ENCODE data around the gene GUCY2D.

GUCY2D gene

DNA sequence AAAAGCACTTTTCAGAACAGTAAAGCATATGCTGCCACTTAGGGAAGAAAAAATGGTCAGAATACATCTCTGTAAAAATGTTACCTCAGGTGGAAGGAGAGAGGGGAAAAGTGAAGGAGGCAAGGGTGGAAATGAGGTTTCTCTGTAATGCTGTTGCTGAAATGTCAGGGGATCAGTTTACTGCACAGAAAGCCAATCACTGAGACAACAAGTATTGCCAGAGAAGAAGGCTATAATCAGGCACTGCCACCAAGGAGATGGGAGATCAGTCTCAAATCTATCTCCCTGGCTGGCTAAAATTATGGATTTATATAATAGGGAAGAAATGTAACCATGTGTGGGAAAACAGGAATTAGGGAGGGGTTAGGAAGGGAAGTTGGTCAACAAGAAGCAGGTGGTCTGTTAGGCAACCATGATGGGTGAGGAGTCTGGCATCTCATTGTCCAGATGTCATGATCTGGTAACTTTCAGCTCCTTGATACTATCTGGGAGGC lies 27.7 kb upstream of the GUCY2D start:
- Histone ChIP-seq H3K27me3 (replicated peaks; ENCODE audit: control insufficient read depth, insufficient read depth, low read length) (no peaks in the 10 kb centered on the region), H3K36me3 (ENCODE audit: control insufficient read depth, insufficient read depth, low read length) (no peaks in the 10 kb centered on the region), H3K4me3 (replicated peaks; ENCODE audit: low read depth, low read length) (no peak overlapping the region)
- no peak for DNase-seq (ENCODE audit: extremely low read depth, insufficient read length)
- TF ChIP-seq, protein P1, sequence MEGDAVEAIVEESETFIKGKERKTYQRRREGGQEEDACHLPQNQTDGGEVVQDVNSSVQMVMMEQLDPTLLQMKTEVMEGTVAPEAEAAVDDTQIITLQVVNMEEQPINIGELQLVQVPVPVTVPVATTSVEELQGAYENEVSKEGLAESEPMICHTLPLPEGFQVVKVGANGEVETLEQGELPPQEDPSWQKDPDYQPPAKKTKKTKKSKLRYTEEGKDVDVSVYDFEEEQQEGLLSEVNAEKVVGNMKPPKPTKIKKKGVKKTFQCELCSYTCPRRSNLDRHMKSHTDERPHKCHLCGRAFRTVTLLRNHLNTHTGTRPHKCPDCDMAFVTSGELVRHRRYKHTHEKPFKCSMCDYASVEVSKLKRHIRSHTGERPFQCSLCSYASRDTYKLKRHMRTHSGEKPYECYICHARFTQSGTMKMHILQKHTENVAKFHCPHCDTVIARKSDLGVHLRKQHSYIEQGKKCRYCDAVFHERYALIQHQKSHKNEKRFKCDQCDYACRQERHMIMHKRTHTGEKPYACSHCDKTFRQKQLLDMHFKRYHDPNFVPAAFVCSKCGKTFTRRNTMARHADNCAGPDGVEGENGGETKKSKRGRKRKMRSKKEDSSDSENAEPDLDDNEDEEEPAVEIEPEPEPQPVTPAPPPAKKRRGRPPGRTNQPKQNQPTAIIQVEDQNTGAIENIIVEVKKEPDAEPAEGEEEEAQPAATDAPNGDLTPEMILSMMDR (IDR thresholded peaks at IDR 0.05; ENCODE audit: insufficient read depth, low read length, poor library complexity, severe bottlenecking): no peak

DNA sequence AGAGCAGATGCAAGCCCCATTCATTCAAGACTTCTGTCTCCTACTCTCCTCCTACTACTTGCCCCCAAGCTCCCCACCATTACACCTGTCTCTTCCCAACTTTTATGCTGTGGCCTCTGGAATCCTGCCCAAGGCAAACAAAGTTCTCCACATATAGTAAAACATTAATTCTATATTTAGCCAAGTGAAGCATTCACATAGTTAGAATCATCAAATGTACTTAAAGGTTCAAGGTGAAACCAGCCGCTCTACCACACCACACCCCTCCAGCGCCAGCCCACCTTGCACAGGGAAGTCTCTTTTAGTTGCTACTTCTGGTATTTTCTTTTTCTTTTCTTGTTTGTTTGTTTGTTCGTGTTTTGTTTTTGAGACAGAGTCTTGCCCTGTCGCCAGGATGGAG lies 25.4 kb upstream of the GUCY2D start:
- Histone ChIP-seq H3K36me3 (ENCODE audit: control insufficient read depth, insufficient read depth, low read length) (no peaks in the 10 kb centered on the region), H3K4me3 (replicated peaks; ENCODE audit: low read depth, low read length) (no peak overlapping the region), H3K27me3 (replicated peaks; ENCODE audit: control insufficient read depth, insufficient read depth, low read length) (no peaks in the 10 kb centered on the region)
- TF ChIP-seq, protein P1 (IDR thresholded peaks at IDR 0.05; ENCODE audit: insufficient read depth, low read length, poor library complexity, severe bottlenecking): no peak
- no peak for DNase-seq (ENCODE audit: extremely low read depth, insufficient read length)

DNA sequence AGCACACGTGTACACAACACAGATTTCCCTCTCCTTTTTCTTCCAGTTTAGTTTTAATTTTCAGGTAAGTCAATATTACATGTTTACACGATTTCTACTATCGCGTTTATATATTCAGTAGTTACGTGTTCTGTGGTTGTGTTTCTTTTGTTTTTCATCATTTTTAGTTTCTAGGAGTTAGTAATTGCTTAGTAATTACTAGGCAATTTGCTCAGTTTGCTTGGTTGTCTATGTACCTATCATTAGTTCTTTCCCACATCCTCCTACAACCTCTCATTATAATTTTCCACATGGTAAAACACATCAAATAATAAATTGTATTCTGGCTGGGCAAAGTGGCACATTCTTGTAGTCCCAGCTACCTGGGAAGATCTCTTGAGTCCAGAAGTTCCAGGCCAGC lies 24.6 kb upstream of the GUCY2D start:
- no peak for DNase-seq (ENCODE audit: extremely low read depth, insufficient read length)
- H3K36me3 ChIP-seq (ENCODE audit: control insufficient read depth, insufficient read depth, low read length): no peaks in the 10 kb centered on the region
- no peaks in the 10 kb centered on the region for H3K27me3 ChIP-seq (replicated peaks; ENCODE audit: control insufficient read depth, insufficient read depth, low read length)
- TF ChIP-seq, protein P1 (IDR thresholded peaks at IDR 0.05; ENCODE audit: insufficient read depth, low read length, poor library complexity, severe bottlenecking): no peak
- no peak overlapping the region for H3K4me3 ChIP-seq (replicated peaks; ENCODE audit: low read depth, low read length)

DNA sequence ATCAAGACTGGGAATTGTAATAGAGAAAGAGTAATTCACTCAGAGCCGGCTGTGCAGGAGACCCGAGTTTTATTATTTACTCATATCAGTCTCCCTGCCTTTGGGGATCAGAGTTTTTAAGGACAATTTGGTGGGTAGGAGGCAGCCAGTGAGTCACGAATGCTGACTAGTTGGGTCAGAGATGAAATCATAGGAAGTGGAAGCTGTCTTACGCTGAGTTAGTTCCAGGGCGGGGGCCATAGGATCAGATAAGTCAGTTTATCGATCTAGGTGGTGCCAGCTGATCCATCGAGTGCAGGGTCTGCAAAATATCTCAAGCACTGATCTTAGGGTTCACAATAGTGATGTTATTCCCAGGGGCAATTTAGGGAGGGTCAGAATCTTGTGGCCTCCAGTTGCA lies 20.2 kb upstream of the GUCY2D start:
- Histone ChIP-seq H3K4me3 (replicated peaks; ENCODE audit: low read depth, low read length) (no peak overlapping the region), H3K36me3 (ENCODE audit: control insufficient read depth, insufficient read depth, low read length) (no peaks in the 10 kb centered on the region), H3K27me3 (replicated peaks; ENCODE audit: control insufficient read depth, insufficient read depth, low read length) (no peaks in the 10 kb centered on the region)
- TF ChIP-seq, protein P1 (IDR thresholded peaks at IDR 0.05; ENCODE audit: insufficient read depth, low read length, poor library complexity, severe bottlenecking): no peak
- DNase-seq (ENCODE audit: extremely low read depth, insufficient read length): no peak

DNA sequence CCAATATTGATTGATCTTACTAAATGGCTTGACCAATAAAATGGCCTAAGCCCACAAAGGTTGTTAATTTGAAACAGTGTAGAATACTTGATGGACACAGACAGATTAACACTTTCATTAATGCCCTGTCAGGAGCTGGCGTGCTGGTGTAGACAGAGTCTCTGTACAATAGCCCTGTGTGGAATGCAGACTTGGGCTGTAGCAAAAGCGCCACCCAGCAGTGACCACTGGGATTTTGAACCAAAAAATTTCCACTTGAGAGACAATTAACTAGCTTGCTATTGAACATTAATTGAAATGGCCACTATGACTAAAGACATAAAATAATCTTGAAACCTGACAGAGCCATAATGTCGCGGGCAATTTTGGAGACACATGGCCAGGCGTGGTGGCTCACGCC lies 19.7 kb upstream of the GUCY2D start:
- TF ChIP-seq, protein P1 (IDR thresholded peaks at IDR 0.05; ENCODE audit: insufficient read depth, low read length, poor library complexity, severe bottlenecking): peak; percentile 10
- Histone ChIP-seq H3K4me3 (replicated peaks; ENCODE audit: low read depth, low read length) (no peak overlapping the region), H3K27me3 (replicated peaks; ENCODE audit: control insufficient read depth, insufficient read depth, low read length) (no peaks in the 10 kb centered on the region), H3K36me3 (ENCODE audit: control insufficient read depth, insufficient read depth, low read length) (no peaks in the 10 kb centered on the region)
- no peak for DNase-seq (ENCODE audit: extremely low read depth, insufficient read length)

DNA sequence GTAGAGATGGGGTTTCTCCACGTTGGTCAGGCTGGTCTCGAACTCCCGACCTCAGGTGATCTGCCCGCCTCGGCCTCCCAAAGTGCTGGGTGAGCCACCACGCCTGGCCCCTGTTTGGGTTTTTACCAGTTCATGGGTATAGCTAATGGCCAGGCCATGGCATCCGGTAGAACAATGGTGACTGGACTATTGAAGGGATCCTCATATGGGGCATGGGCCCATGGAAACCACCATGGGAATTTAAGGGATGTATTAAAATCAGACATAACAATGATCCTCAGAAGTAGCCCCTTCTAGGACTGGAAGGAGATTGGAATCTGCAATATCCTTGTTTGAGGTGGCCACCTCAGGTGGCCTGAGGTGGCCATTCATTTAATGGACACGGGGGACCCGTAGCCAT lies 17.5 kb upstream of the GUCY2D start:
- DNase-seq (ENCODE audit: extremely low read depth, insufficient read length): no peak
- no peaks in the 10 kb centered on the region for H3K27me3 ChIP-seq (replicated peaks; ENCODE audit: control insufficient read depth, insufficient read depth, low read length)
- H3K36me3 ChIP-seq (ENCODE audit: control insufficient read depth, insufficient read depth, low read length): no peaks in the 10 kb centered on the region
- TF ChIP-seq, protein P1 (IDR thresholded peaks at IDR 0.05; ENCODE audit: insufficient read depth, low read length, poor library complexity, severe bottlenecking): no peak
- no peak overlapping the region for H3K4me3 ChIP-seq (replicated peaks; ENCODE audit: low read depth, low read length)
